ENCODE results near the gene HIVEP3. TPM values are rescaled to one million over a fixed set of nuclear protein-coding genes. Genes with fewer than 3 reads are reported as not detected.

The HIVEP3 gene
- total RNA-seq, 1 experiment from 2014 or later = 6.0 TPM

DNA sequence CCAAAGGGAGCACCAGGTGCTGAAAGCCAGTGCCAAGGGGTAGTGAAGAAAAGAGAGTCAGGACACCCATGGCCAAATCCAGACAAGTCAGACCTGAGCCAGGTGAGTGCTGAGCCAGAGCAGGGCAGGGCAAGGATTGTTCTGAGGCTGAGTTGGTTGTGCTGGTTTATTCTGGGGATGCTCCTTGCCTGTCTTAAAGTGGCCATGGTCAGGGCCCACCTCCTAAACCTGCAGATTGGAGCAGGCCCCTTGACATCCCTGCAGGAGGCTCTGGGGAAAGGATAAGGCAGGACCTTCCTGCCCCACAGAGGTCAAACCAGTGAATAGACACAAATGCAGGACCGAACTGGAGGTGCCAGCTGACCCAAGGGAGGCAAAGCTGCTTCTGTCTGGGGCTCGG is 138.4 kb downstream of the HIVEP3 start:
- H3K9me3 ChIP-seq (ENCODE audit: control insufficient read depth, insufficient read depth, low read depth, low read length) = no peaks in the 10 kb centered on the region
- TF ChIP-seq SIN3A (IDR thresholded peaks at IDR 0.05; ENCODE audit: borderline replicate concordance, insufficient read depth, low read depth, low read length) (no peak), POLR2AphosphoS5 (IDR thresholded peaks at IDR 0.05; ENCODE audit: low read depth, low read length) (no peak), TCF7L2 (IDR thresholded peaks at IDR 0.05; ENCODE audit: low read depth, low read length) (no peak)
- TF ChIP-seq, protein P1, sequence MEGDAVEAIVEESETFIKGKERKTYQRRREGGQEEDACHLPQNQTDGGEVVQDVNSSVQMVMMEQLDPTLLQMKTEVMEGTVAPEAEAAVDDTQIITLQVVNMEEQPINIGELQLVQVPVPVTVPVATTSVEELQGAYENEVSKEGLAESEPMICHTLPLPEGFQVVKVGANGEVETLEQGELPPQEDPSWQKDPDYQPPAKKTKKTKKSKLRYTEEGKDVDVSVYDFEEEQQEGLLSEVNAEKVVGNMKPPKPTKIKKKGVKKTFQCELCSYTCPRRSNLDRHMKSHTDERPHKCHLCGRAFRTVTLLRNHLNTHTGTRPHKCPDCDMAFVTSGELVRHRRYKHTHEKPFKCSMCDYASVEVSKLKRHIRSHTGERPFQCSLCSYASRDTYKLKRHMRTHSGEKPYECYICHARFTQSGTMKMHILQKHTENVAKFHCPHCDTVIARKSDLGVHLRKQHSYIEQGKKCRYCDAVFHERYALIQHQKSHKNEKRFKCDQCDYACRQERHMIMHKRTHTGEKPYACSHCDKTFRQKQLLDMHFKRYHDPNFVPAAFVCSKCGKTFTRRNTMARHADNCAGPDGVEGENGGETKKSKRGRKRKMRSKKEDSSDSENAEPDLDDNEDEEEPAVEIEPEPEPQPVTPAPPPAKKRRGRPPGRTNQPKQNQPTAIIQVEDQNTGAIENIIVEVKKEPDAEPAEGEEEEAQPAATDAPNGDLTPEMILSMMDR (IDR thresholded peaks at IDR 0.05) = no peak
- TF ChIP-seq, protein P2, sequence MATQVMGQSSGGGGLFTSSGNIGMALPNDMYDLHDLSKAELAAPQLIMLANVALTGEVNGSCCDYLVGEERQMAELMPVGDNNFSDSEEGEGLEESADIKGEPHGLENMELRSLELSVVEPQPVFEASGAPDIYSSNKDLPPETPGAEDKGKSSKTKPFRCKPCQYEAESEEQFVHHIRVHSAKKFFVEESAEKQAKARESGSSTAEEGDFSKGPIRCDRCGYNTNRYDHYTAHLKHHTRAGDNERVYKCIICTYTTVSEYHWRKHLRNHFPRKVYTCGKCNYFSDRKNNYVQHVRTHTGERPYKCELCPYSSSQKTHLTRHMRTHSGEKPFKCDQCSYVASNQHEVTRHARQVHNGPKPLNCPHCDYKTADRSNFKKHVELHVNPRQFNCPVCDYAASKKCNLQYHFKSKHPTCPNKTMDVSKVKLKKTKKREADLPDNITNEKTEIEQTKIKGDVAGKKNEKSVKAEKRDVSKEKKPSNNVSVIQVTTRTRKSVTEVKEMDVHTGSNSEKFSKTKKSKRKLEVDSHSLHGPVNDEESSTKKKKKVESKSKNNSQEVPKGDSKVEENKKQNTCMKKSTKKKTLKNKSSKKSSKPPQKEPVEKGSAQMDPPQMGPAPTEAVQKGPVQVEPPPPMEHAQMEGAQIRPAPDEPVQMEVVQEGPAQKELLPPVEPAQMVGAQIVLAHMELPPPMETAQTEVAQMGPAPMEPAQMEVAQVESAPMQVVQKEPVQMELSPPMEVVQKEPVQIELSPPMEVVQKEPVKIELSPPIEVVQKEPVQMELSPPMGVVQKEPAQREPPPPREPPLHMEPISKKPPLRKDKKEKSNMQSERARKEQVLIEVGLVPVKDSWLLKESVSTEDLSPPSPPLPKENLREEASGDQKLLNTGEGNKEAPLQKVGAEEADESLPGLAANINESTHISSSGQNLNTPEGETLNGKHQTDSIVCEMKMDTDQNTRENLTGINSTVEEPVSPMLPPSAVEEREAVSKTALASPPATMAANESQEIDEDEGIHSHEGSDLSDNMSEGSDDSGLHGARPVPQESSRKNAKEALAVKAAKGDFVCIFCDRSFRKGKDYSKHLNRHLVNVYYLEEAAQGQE (IDR thresholded peaks at IDR 0.05; ENCODE audit: insufficient read depth in 1 of 2, low read depth in 2 of 2, low read length in 1 of 2) = no peak
- no peaks in the 10 kb centered on the region for H3K27me3 ChIP-seq (ENCODE audit: control insufficient read depth, insufficient read depth, low read length)
- no peak for DNase-seq (ENCODE audit: low read depth, low spot score)
- BruUV-seq (replicated peaks) = no TSS peak
- H3K27ac ChIP-seq (ENCODE audit: low read length) = no peak overlapping the region
- ChIA-PET POLR2A (interaction anchor here (0.5 kb wide), 1 partner anchor 201 kb away, joined by 5 read pairs; no protein-coding TSS in a partner anchor), CTCF (no interaction called here)
- no peak for ATAC-seq
- no peak overlapping the region for H3K4me3 ChIP-seq (ENCODE audit: low read depth in 2 of 2, low read length in 2 of 2)
- in situ Hi-C loops (cut with HindIII; ENCODE audit: low pct_unique_long_range_greater_than_20kb, low sequenced_read_pairs) (no loop called here), intact Hi-C loops (cut with micrococcal nuclease; ENCODE audit: unreplicated experiment) (no loop called here)
- no peaks in the 10 kb centered on the region; the same call in 1 of the 2 replicates for H3K4me1 ChIP-seq (ENCODE audit: control insufficient read depth, insufficient read depth, low read length)
- H3K36me3 ChIP-seq (ENCODE audit: control insufficient read depth, insufficient read depth, low read length) = no peaks in the 10 kb centered on the region

DNA sequence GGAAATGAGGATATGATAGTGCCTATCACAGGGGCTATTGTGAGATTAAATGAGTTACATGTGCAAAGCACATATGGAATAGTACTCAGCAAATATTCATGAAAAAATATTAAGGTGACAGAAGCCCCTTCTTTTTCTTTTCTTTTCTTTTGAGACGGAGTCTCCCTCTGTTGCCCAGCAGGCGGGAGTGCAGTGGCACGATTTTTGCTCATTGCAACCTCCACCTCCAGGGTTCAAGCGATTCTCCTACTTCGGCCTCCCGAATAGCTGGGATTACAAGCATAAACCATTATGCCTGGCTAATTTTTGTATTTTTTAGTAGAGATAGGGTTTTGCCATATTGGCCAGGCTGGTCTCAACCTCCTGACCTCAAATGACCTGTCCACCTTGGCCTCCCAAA is 139.4 kb downstream of the HIVEP3 start:
- H3K27me3 ChIP-seq (ENCODE audit: control insufficient read depth, insufficient read depth, low read length) = no peaks in the 10 kb centered on the region
- no peaks in the 10 kb centered on the region; the same call in 1 of the 2 replicates for H3K4me1 ChIP-seq (ENCODE audit: control insufficient read depth, insufficient read depth, low read length)
- no TSS peak for BruUV-seq (replicated peaks)
- no peaks in the 10 kb centered on the region for H3K9me3 ChIP-seq (ENCODE audit: control insufficient read depth, insufficient read depth, low read depth, low read length)
- H3K27ac ChIP-seq (ENCODE audit: low read length) = no peak overlapping the region
- no peak overlapping the region for H3K4me3 ChIP-seq (ENCODE audit: low read depth in 2 of 2, low read length in 2 of 2)
- ATAC-seq (no peak), DNase-seq (ENCODE audit: low read depth, low spot score) (no peak)
- intact Hi-C loops (cut with micrococcal nuclease; ENCODE audit: unreplicated experiment) (no loop called here), in situ Hi-C loops (cut with HindIII; ENCODE audit: low pct_unique_long_range_greater_than_20kb, low sequenced_read_pairs) (no loop called here)
- CTCF ChIA-PET = no interaction called here
- H3K36me3 ChIP-seq (ENCODE audit: control insufficient read depth, insufficient read depth, low read length) = no peaks in the 10 kb centered on the region
- no peak for TF ChIP-seq POLR2AphosphoS5 (IDR thresholded peaks at IDR 0.05; ENCODE audit: low read depth, low read length)
- no peak for TF ChIP-seq SIN3A (IDR thresholded peaks at IDR 0.05; ENCODE audit: borderline replicate concordance, insufficient read depth, low read depth, low read length)
- TF ChIP-seq, protein P1 (IDR thresholded peaks at IDR 0.05) = no peak
- TF ChIP-seq, protein P2 (IDR thresholded peaks at IDR 0.05; ENCODE audit: insufficient read depth in 1 of 2, low read depth in 2 of 2, low read length in 1 of 2) = no peak
- TF ChIP-seq TCF7L2 (IDR thresholded peaks at IDR 0.05; ENCODE audit: low read depth, low read length) = no peak
- POLR2A ChIA-PET = no interaction called here

Measured in Panc1 (cell line).